CD4-positive, alpha-beta T cell (primary cell): ENCODE results near the gene SEPTIN7. TPM values are rescaled to one million over a fixed set of nuclear protein-coding genes. Genes with fewer than 3 reads are reported as not detected.

Experiments
- ATAC-seq: fragments of 200-7000 bp; cut with Tn5 transposase; one replicate; pipeline ENCODE4 v1.10.0; 2022; ENCODE audit warnings: mild to moderate bottlenecking; ENCODE audit not compliant: poor library complexity
- CTCF ChIA-PET: fragments of 350-600 bp; sonication (Branson Sonifier 250); formaldehyde crosslinking; loops from one replicate; lab custom pipeline; 2021; ENCODE audit warnings: antibody characterized with exemption, inconsistent platforms; lab: Charles Lee
- POLR2A ChIA-PET: fragments of 350-600 bp; sonication (Branson Sonifier 250); formaldehyde crosslinking; loops from one replicate; lab custom pipeline; 2021; ENCODE audit warnings: antibody characterized with exemption, inconsistent platforms; lab: Charles Lee
- DNase-seq, 14 experiments: peaks; one replicate each; pipeline ENCODE4 v3.0.0-alpha.2; 2013 to 2020; ENCODE audit warnings: mixed read lengths in 2 of 14
- H3K27ac ChIP-seq, 2 donors: one replicate each; pipeline versions ENCODE4 v1.5.1 to v1.7.0; 2013; ENCODE audit warnings: low read length in 2 of 2, low read depth in 1 of 2, mild to moderate bottlenecking in 1 of 2
- H3K27me3 ChIP-seq, 2 experiments: 1 replicate in 1 of 2; 2 replicates in 1 of 2; pipeline versions ENCODE4 v1.6.1 to v1.7.0; 2013; ENCODE audit warnings: low read length in 2 of 2, control low read depth in 1 of 2, mild to moderate bottlenecking in 1 of 2, moderate library complexity in 1 of 2; ENCODE audit not compliant: insufficient read depth in 2 of 2, control insufficient read depth in 1 of 2
- H3K36me3 ChIP-seq: one replicate; pipeline ENCODE4 v1.6.1; 2013; ENCODE audit warnings: low read length, control low read depth; ENCODE audit not compliant: insufficient read depth
- H3K4me1 ChIP-seq: one replicate; pipeline ENCODE4 v1.6.1; 2013; ENCODE audit warnings: low read length, control low read depth; ENCODE audit not compliant: insufficient read depth
- H3K4me3 ChIP-seq: one replicate; pipeline ENCODE4 v1.5.1; 2013; ENCODE audit warnings: mild to moderate bottlenecking, low read length, moderate library complexity
- H3K9me3 ChIP-seq, 2 experiments: 1 replicate in 1 of 2; 2 replicates in 1 of 2; pipeline versions ENCODE4 v1.6.1 to v1.7.0; 2013; ENCODE audit warnings: low read length in 2 of 2, mild to moderate bottlenecking in 2 of 2, control low read depth in 1 of 2, moderate library complexity in 1 of 2; ENCODE audit not compliant: control insufficient read depth in 1 of 2, insufficient read depth in 1 of 2
- H3K27ac Mint-ChIP-seq: one replicate; pipeline ENCODE4 v1.8.0; 2020; ENCODE audit warnings: mixed read lengths
- H3K27me3 Mint-ChIP-seq: one replicate; pipeline ENCODE4 v1.8.0; 2021; ENCODE audit warnings: mixed read lengths
- H3K36me3 Mint-ChIP-seq: one replicate; pipeline ENCODE4 v1.8.0; 2021; ENCODE audit warnings: low read depth, mixed read lengths
- H3K4me1 Mint-ChIP-seq: one replicate; pipeline ENCODE4 v1.8.0; 2021; ENCODE audit warnings: low read depth, mixed read lengths
- H3K4me3 Mint-ChIP-seq: one replicate; pipeline ENCODE4 v1.8.0; 2020; ENCODE audit warnings: mild to moderate bottlenecking, mixed read lengths
- H3K9me3 Mint-ChIP-seq: one replicate; pipeline ENCODE4 v1.8.0; 2020; ENCODE audit warnings: mixed read lengths
- intact Hi-C, 2 experiments: fragments of 100-400 bp; cut with DNase I in 1 of 2; cut with micrococcal nuclease in 1 of 2; formaldehyde crosslinking; loops; one replicate each; pipeline versions ENCODE4 v1.15.1 to v1.9.0; 2023 to 2025; cut with DNase I, micrococcal nuclease
- total RNA-seq, 174 experiments: library from RNA in 2 of 174; stranded (reverse) in 2 of 174; gene quantifications; one replicate each; pipeline ENCODE4 v1.2.3 and lab custom pipeline; 2021 to 2026
- TF ChIP-seq, protein P1 (sequence below): fragments of 200-600 bp; IDR thresholded peaks from one replicate; pipeline ENCODE4 v1.8.0; 2022; ENCODE audit warnings: antibody characterized with exemption, mild to moderate bottlenecking

SEPTIN7 gene
- total RNA-seq, 2 experiments from 2014 or later: 185 to 186 TPM

DNA sequence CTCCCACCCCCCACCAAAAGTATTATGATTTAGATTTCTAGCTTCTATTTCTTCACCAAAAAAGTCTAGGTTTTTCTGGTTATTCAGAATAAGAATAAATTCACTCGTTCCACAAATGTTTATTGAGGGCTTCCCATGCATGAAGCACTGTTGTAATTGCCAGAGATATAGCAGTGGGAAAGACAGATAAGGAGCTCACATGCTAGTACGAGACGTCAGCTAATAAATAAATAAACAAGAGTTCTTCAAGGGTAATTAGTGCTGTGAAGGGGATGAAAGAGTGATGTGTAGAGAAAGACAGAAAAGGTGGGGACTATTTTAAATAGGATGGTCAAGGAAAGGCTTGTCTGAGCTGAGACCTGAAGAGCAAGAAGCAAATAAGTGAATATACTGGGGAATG lies 38.1 kb upstream of the SEPTIN7 start:
- H3K4me1 Mint-ChIP-seq: peaks cover 16% of the 10 kb centered on the region
- no peaks in the 10 kb centered on the region for H3K27me3 Mint-ChIP-seq
- H3K4me1 ChIP-seq: no peaks in the 10 kb centered on the region
- ATAC-seq: no peak
- no peaks in the 10 kb centered on the region for H3K36me3 Mint-ChIP-seq
- ChIA-PET POLR2A (interaction anchor here (1.4 kb wide), 1 partner anchor 38 kb away, joined by 3 read pairs; the partner anchor contains the start of gene SEPTIN7), CTCF (interaction anchor here (0.6 kb wide), 1 partner anchor 18 kb away, joined by 3 read pairs; no protein-coding TSS in a partner anchor)
- H3K4me3 Mint-ChIP-seq: no peak overlapping the region
- H3K9me3 Mint-ChIP-seq: no peaks in the 10 kb centered on the region
- no peak for DNase-seq
- no peaks in the 10 kb centered on the region for H3K36me3 ChIP-seq
- H3K9me3 ChIP-seq: no peaks in the 10 kb centered on the region
- H3K27me3 ChIP-seq: no peaks in the 10 kb centered on the region
- TF ChIP-seq, protein P1, sequence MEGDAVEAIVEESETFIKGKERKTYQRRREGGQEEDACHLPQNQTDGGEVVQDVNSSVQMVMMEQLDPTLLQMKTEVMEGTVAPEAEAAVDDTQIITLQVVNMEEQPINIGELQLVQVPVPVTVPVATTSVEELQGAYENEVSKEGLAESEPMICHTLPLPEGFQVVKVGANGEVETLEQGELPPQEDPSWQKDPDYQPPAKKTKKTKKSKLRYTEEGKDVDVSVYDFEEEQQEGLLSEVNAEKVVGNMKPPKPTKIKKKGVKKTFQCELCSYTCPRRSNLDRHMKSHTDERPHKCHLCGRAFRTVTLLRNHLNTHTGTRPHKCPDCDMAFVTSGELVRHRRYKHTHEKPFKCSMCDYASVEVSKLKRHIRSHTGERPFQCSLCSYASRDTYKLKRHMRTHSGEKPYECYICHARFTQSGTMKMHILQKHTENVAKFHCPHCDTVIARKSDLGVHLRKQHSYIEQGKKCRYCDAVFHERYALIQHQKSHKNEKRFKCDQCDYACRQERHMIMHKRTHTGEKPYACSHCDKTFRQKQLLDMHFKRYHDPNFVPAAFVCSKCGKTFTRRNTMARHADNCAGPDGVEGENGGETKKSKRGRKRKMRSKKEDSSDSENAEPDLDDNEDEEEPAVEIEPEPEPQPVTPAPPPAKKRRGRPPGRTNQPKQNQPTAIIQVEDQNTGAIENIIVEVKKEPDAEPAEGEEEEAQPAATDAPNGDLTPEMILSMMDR: no peak
- H3K27ac ChIP-seq: no peak overlapping the region
- intact Hi-C loops: no loop called here
- no peak overlapping the region for H3K27ac Mint-ChIP-seq
- no peak overlapping the region for H3K4me3 ChIP-seq

DNA sequence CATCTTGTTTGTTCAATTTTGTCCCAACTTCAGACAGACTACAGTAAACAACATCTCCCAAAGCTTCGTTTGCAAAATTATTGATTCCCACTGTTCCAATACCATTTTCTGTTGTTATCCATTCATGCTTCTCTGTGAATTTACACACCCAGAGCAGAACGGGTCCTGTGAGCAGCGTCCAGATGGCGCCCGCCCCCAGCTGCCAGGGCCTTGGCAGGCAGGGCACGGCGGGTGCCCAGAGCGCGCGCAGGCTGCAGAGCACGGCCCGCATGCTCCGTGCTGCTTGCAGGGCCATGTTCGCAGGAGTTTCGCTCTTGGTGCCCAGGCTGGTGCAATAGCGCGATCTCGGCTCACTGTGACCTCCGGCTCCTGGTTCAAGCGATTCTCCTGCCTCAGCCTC lies 32.5 kb upstream of the SEPTIN7 start:
- H3K4me3 ChIP-seq: no peak overlapping the region
- Mint-ChIP-seq H3K4me3 (no peak overlapping the region), H3K27me3 (no peaks in the 10 kb centered on the region), H3K9me3 (no peaks in the 10 kb centered on the region), H3K36me3 (no peaks in the 10 kb centered on the region), H3K4me1 (no peaks in the 10 kb centered on the region), H3K27ac (no peak overlapping the region)
- H3K36me3 ChIP-seq: no peaks in the 10 kb centered on the region
- H3K27me3 ChIP-seq: no peaks in the 10 kb centered on the region
- ATAC-seq: no peak
- TF ChIP-seq, protein P1: no peak
- POLR2A ChIA-PET: interaction anchor here (0.6 kb wide), 1 partner anchor 956 kb away, joined by 3 read pairs; no protein-coding TSS in a partner anchor
- H3K27ac ChIP-seq: no peak overlapping the region
- no peaks in the 10 kb centered on the region for H3K4me1 ChIP-seq
- DNase-seq: no peak
- intact Hi-C loops: no loop called here
- no peaks in the 10 kb centered on the region for H3K9me3 ChIP-seq
- CTCF ChIA-PET: no interaction called here

DNA sequence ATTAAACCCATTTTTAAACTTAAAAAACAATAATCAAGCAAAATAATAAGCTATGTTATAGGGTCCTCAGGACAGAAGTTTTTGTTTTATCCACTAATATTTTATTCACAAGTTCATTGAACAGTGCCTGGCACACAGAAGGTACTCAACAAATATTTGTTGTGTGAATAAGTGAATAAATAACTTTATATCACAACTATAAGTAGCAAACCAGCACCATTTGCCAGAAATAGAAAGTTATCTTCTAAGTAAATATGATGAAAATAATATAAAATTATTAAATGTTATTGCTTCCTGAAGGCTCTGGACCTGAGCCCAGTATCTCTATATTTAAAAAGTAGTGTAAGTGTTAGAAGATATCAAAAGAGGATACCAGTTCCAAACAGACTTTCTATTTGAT lies 29.1 kb upstream of the SEPTIN7 start:
- no peaks in the 10 kb centered on the region for H3K4me1 Mint-ChIP-seq
- Histone ChIP-seq H3K9me3 (no peaks in the 10 kb centered on the region), H3K27me3 (no peaks in the 10 kb centered on the region), H3K27ac (no peak overlapping the region), H3K36me3 (no peaks in the 10 kb centered on the region), H3K4me3 (no peak overlapping the region), H3K4me1 (no peaks in the 10 kb centered on the region)
- ChIA-PET POLR2A (interaction anchor here (1.1 kb wide), 1 partner anchor 29 kb away, joined by 4 read pairs; the partner anchor contains the start of gene SEPTIN7), CTCF (no interaction called here)
- ATAC-seq: no peak
- intact Hi-C loops: no loop called here
- no peaks in the 10 kb centered on the region for H3K36me3 Mint-ChIP-seq
- H3K9me3 Mint-ChIP-seq: no peaks in the 10 kb centered on the region
- DNase-seq: no peak
- H3K4me3 Mint-ChIP-seq: no peak overlapping the region
- TF ChIP-seq, protein P1: no peak
- H3K27me3 Mint-ChIP-seq: no peaks in the 10 kb centered on the region
- no peak overlapping the region for H3K27ac Mint-ChIP-seq
